C4-2B (cell line): Measurements from ENCODE around the gene TMUB2.

Source experiments
- CTCF ChIP-seq: fragments of 450-650 bp; conservative IDR thresholded peaks from 2 replicates; pipeline ENCODE4 v1.5.1; 2017; ENCODE audit warnings: mild to moderate bottlenecking
- ZFX ChIP-seq: fragments of 450-650 bp; IDR thresholded peaks from 2 replicates; pipeline ENCODE4 v1.6.1; 2017

- TF ChIP-seq CTCF (no peak), ZFX (no peak)
Observed at GRCh38 chr17:44206825-44207155, 20.0 kb downstream of the TMUB2 start.
